Mesangial cell (primary cell): ENCODE results near the gene HPCAL4. TPM values are rescaled to one million over a fixed set of nuclear protein-coding genes. Genes with fewer than 3 reads are reported as not detected.

ENCODE experiments used
- total RNA-seq: library from RNA; depleted of rRNA; stranded (reverse); fragments of >200 nt; gene quantifications from 2 replicates; pipeline ENCODE4 v1.2.3, GENCODE V29; 2015

HPCAL4 gene
- total RNA-seq, result not detected in 2 replicates

GRCh38 chr1:39691383-39692151 is at the start of gene HPCAL4:
HPCAL4 (minus strand) TSS chr1:39691433; CDS start chr1:39684603, 6,830 bp downstream.

GRCh38 chr1:39738622-39739366 is 47.6 kb upstream of the HPCAL4 start, which contains the start of gene PPIE:
PPIE (plus strand) TSS chr1:39738882; CDS start chr1:39738901, 19 bp downstream.

GRCh38 chr1:39671793-39672550 is 19.3 kb downstream of the HPCAL4 start, which contains the start of gene NT5C1A:
NT5C1A (minus strand) TSS chr1:39672107; CDS start chr1:39672038, 69 bp downstream.

GRCh38 chr1:39639305-39640130 is 51.7 kb downstream of the HPCAL4 start, which contains the start of gene HEYL:
HEYL (minus strand) TSS chr1:39639643; CDS start chr1:39639625, 18 bp downstream.

Other genes with a start within 250 kb of the HPCAL4 start
- 1.3 TPM in 1 of 2 replicates, not detected in the other for gene BMP8A, start 199.8 kb downstream of the HPCAL4 start, total RNA-seq
- 196 and 216 TPM in 2 replicates for gene PABPC4, start 114.6 kb downstream of the HPCAL4 start, total RNA-seq
- 0.16 and 0.38 TPM in 2 replicates for gene HEYL, start 51.8 kb downstream of the HPCAL4 start, total RNA-seq
- gene NT5C1A, start 19.3 kb downstream of the HPCAL4 start, total RNA-seq, result not detected in 2 replicates
- gene PPIE, start 47.4 kb upstream of the HPCAL4 start, total RNA-seq, result 33.9 and 39.2 TPM in 2 replicates
- 1.9 and 4.6 TPM in 2 replicates for gene OXCT2, start 79.9 kb upstream of the HPCAL4 start, total RNA-seq
- gene BMP8B, start 97.4 kb upstream of the HPCAL4 start, total RNA-seq, result 0.49 and 0.76 TPM in 2 replicates
- 12.2 and 13.9 TPM in 2 replicates for gene TRIT1, start 192.1 kb upstream of the HPCAL4 start, total RNA-seq
- 0.63 and 2.1 TPM in 2 replicates for gene MYCL, start 210.5 kb upstream of the HPCAL4 start, total RNA-seq